ENCODE results near the gene SHC2.

- TF ChIP-seq EZH2 (IDR thresholded peaks at IDR 0.05; ENCODE audit: low read depth, unreplicated experiment) (no peak), CTCF (conservative IDR thresholded peaks at IDR 0.05; ENCODE audit: low read depth in 2 of 2) (peak; percentile 26 to 55; a peak in 3 of 4 replicates)
Measured at GRCh38 chr19:482186-483041, 21.6 kb upstream of the SHC2 start.

All from GM23338 (cell line).